Measurements from ENCODE around the gene SPATS2.
A peak's percentile ranks its signal among the peaks of the same experiment; 100 is the strongest.
"Not testable (repeated sequence)": the region's sequence is repeated elsewhere in the genome, so short reads cannot be mapped to it uniquely, and the experiment has no call there.

Gene SPATS2

GRCh38 chr12:49332441-49332861 is 34.8 kb upstream of the SPATS2 start:
- peaks cover 26% of the 10 kb centered on the region for H3K27me3 Mint-ChIP-seq
- H3K9me3 Mint-ChIP-seq = no peaks in the 10 kb centered on the region
- H3K27ac Mint-ChIP-seq = no peak overlapping the region
- peaks cover 8% of the 10 kb centered on the region for H3K4me1 Mint-ChIP-seq
- no peak for DNase-seq (ENCODE audit: low spot score in 2 of 2)
- H3K4me3 Mint-ChIP-seq = no peak overlapping the region
- ATAC-seq (ENCODE audit: low read depth) = no peak
- H3K36me3 Mint-ChIP-seq = no peaks in the 10 kb centered on the region

GRCh38 chr12:49332891-49333371 is 34.3 kb upstream of the SPATS2 start:
- H3K36me3 Mint-ChIP-seq = no peaks in the 10 kb centered on the region
- no peaks in the 10 kb centered on the region for H3K9me3 Mint-ChIP-seq
- peaks cover 13% of the 10 kb centered on the region for H3K4me1 Mint-ChIP-seq
- H3K27me3 Mint-ChIP-seq = peaks cover 31% of the 10 kb centered on the region
- ATAC-seq (ENCODE audit: low read depth) (no peak), DNase-seq (ENCODE audit: low spot score in 2 of 2) (no peak)
- H3K27ac Mint-ChIP-seq = no peak overlapping the region
- peak overlapping the region; percentile 69 for H3K4me3 Mint-ChIP-seq

- peaks cover 14% of the 10 kb centered on the region for H3K4me1 Mint-ChIP-seq
- peaks cover 31% of the 10 kb centered on the region for H3K27me3 Mint-ChIP-seq
- ATAC-seq (ENCODE audit: low read depth); H3K4me3 Mint-ChIP-seq; H3K36me3 Mint-ChIP-seq; DNase-seq (ENCODE audit: low spot score in 2 of 2); H3K9me3 Mint-ChIP-seq; H3K27ac Mint-ChIP-seq: not testable (repeated sequence)
Observed at GRCh38 chr12:49333778-49334177, 33.5 kb upstream of the SPATS2 start.

GRCh38 chr12:49334226-49334625 is 33.0 kb upstream of the SPATS2 start:
- Mint-ChIP-seq H3K9me3 (no peaks in the 10 kb centered on the region), H3K4me1 (peaks cover 14% of the 10 kb centered on the region), H3K4me3 (no peak overlapping the region), H3K27me3 (peaks cover 31% of the 10 kb centered on the region), H3K27ac (no peak overlapping the region), H3K36me3 (no peaks in the 10 kb centered on the region)
- no peak for DNase-seq (ENCODE audit: low spot score in 2 of 2)
- no peak for ATAC-seq (ENCODE audit: low read depth)

- DNase-seq (ENCODE audit: low spot score in 2 of 2) (no peak), ATAC-seq (ENCODE audit: low read depth) (no peak)
- peaks cover 14% of the 10 kb centered on the region for H3K4me1 Mint-ChIP-seq
- H3K36me3 Mint-ChIP-seq = no peaks in the 10 kb centered on the region
- no peak overlapping the region for H3K27ac Mint-ChIP-seq
- H3K27me3 Mint-ChIP-seq = peaks cover 33% of the 10 kb centered on the region
- H3K9me3 Mint-ChIP-seq = no peaks in the 10 kb centered on the region
- no peak overlapping the region for H3K4me3 Mint-ChIP-seq
Observed at GRCh38 chr12:49334681-49335080, 32.6 kb upstream of the SPATS2 start.

GRCh38 chr12:49335118-49335954 is 31.9 kb upstream of the SPATS2 start:
- Mint-ChIP-seq H3K27ac (no peak overlapping the region), H3K4me3 (no peak overlapping the region), H3K36me3 (no peaks in the 10 kb centered on the region), H3K9me3 (no peaks in the 10 kb centered on the region), H3K27me3 (peaks cover 33% of the 10 kb centered on the region), H3K4me1 (peaks cover 14% of the 10 kb centered on the region)
- no peak for ATAC-seq (ENCODE audit: low read depth)
- DNase-seq (ENCODE audit: low spot score in 2 of 2) = no peak

- Mint-ChIP-seq H3K4me3 (no peak overlapping the region), H3K27ac (no peak overlapping the region), H3K9me3 (no peaks in the 10 kb centered on the region), H3K36me3 (no peaks in the 10 kb centered on the region), H3K4me1 (peaks cover 14% of the 10 kb centered on the region), H3K27me3 (peaks cover 30% of the 10 kb centered on the region)
- DNase-seq (ENCODE audit: low spot score in 2 of 2) = no peak
- ATAC-seq (ENCODE audit: low read depth) = no peak
Observed at GRCh38 chr12:49335955-49336644, 31.2 kb upstream of the SPATS2 start.

- DNase-seq (ENCODE audit: low spot score in 2 of 2) = peak; percentile 93 to 99
- Mint-ChIP-seq H3K4me3 (peak within 1 kb of the TSS; percentile 40), H3K27ac (peak within 1 kb of the TSS; percentile 9), H3K9me3 (no peaks in the 10 kb centered on the region), H3K27me3 (peaks cover 28% of the 10 kb centered on the region), H3K36me3 (no peaks in the 10 kb centered on the region), H3K4me1 (peaks cover 14% of the 10 kb centered on the region)
- ATAC-seq (ENCODE audit: low read depth) = peak; percentile 86
Observed at GRCh38 chr12:49336645-49337584, 30.3 kb upstream of the SPATS2 start, which contains the start of gene C1QL4. Gene C1QL4 (minus strand): TSS chr12:49337188. CDS start chr12:49336477, 711 bp downstream.

- no peaks in the 10 kb centered on the region for H3K9me3 Mint-ChIP-seq
- peaks cover 27% of the 10 kb centered on the region for H3K27me3 Mint-ChIP-seq
- no peak for DNase-seq (ENCODE audit: low spot score in 2 of 2)
- no peak overlapping the region for H3K4me3 Mint-ChIP-seq
- no peak overlapping the region for H3K27ac Mint-ChIP-seq
- no peaks in the 10 kb centered on the region for H3K36me3 Mint-ChIP-seq
- H3K4me1 Mint-ChIP-seq = peaks cover 18% of the 10 kb centered on the region
- no peak for ATAC-seq (ENCODE audit: low read depth)
Observed at GRCh38 chr12:49338830-49339463, 28.3 kb upstream of the SPATS2 start.

- Mint-ChIP-seq H3K36me3 (no peaks in the 10 kb centered on the region), H3K4me1 (peaks cover 21% of the 10 kb centered on the region), H3K9me3 (no peaks in the 10 kb centered on the region), H3K27ac (no peak overlapping the region), H3K27me3 (peaks cover 26% of the 10 kb centered on the region), H3K4me3 (no peak overlapping the region)
- no peak for ATAC-seq (ENCODE audit: low read depth)
- no peak for DNase-seq (ENCODE audit: low spot score in 2 of 2)
Observed at GRCh38 chr12:49339464-49339861, 27.8 kb upstream of the SPATS2 start.

GRCh38 chr12:49340095-49340870 is 27.0 kb upstream of the SPATS2 start:
- Mint-ChIP-seq H3K9me3 (no peaks in the 10 kb centered on the region), H3K4me3 (no peak overlapping the region), H3K27me3 (peaks cover 20% of the 10 kb centered on the region), H3K27ac (no peak overlapping the region), H3K36me3 (no peaks in the 10 kb centered on the region), H3K4me1 (peaks cover 21% of the 10 kb centered on the region)
- DNase-seq (ENCODE audit: low spot score in 2 of 2) (no peak), ATAC-seq (ENCODE audit: low read depth) (no peak)

GRCh38 chr12:49340971-49341776 is 26.1 kb upstream of the SPATS2 start:
- no peak for ATAC-seq (ENCODE audit: low read depth)
- H3K4me1 Mint-ChIP-seq = peaks cover 29% of the 10 kb centered on the region
- H3K4me3 Mint-ChIP-seq = no peak overlapping the region
- DNase-seq (ENCODE audit: low spot score in 2 of 2) = no peak
- no peaks in the 10 kb centered on the region for H3K36me3 Mint-ChIP-seq
- H3K27me3 Mint-ChIP-seq = peaks cover 16% of the 10 kb centered on the region
- H3K27ac Mint-ChIP-seq = no peak overlapping the region
- no peaks in the 10 kb centered on the region for H3K9me3 Mint-ChIP-seq
